CD4-positive, alpha-beta memory T cell (primary cell): Measurements from ENCODE around the gene PTEN. TPM values are rescaled to one million over a fixed set of nuclear protein-coding genes. Genes with fewer than 3 reads are reported as not detected.

ENCODE experiments used
- CTCF ChIA-PET: fragments of 350-600 bp; sonication (Branson Sonifier 250); formaldehyde crosslinking; loops from one replicate; lab custom pipeline; 2021; ENCODE audit warnings: inconsistent platforms; ENCODE audit not compliant: partially characterized antibody; lab: Charles Lee
- POLR2A ChIA-PET: fragments of 350-600 bp; sonication (Branson Sonifier 250); formaldehyde crosslinking; loops from one replicate; lab custom pipeline; 2021; ENCODE audit not compliant: partially characterized antibody; lab: Charles Lee
- DNase-seq, 5 donors: peaks; one replicate each; pipeline versions ENCODE4 v3.0.0 to v3.0.0-alpha.2; 2020 to 2022; ENCODE audit warnings: mixed read lengths in 1 of 5
- H3K27ac ChIP-seq: one replicate; pipeline ENCODE4 v1.7.0; 2013; ENCODE audit warnings: low read depth, low read length
- H3K27me3 ChIP-seq: 2 replicates; pipeline ENCODE4 v1.7.0; 2013; ENCODE audit warnings: mild to moderate bottlenecking, low read length, moderate library complexity; ENCODE audit not compliant: insufficient read depth
- H3K36me3 ChIP-seq: 2 replicates; pipeline ENCODE4 v1.7.0; 2013; ENCODE audit warnings: mild to moderate bottlenecking, low read length, moderate library complexity; ENCODE audit not compliant: insufficient read depth
- H3K4me1 ChIP-seq: 2 replicates; pipeline ENCODE4 v1.7.0; 2013; ENCODE audit warnings: mild to moderate bottlenecking, low read length, moderate library complexity; ENCODE audit not compliant: insufficient read depth
- H3K4me3 ChIP-seq, 2 donors: one replicate each; pipeline ENCODE4 v1.7.0; 2013; ENCODE audit warnings: low read length in 2 of 2, mild to moderate bottlenecking in 1 of 2
- H3K9me3 ChIP-seq, 2 donors: one replicate each; pipeline ENCODE4 v1.7.0; 2013; ENCODE audit warnings: low read length in 2 of 2, control low read depth in 1 of 2; ENCODE audit not compliant: control insufficient read depth in 1 of 2
- H3K27ac Mint-ChIP-seq, 7 donors: one replicate each; pipeline ENCODE4 v1.8.0; 2020 to 2021; ENCODE audit warnings: mixed read lengths in 7 of 7, mild to moderate bottlenecking in 6 of 7, inconsistent platforms in 3 of 7, moderate library complexity in 3 of 7
- H3K27me3 Mint-ChIP-seq, 2 donors: one replicate each; pipeline ENCODE4 v1.8.0; 2020 to 2021; ENCODE audit warnings: mixed read lengths in 2 of 2
- H3K36me3 Mint-ChIP-seq, 2 donors: one replicate each; pipeline ENCODE4 v1.8.0; 2020 to 2021; ENCODE audit warnings: mixed read lengths in 2 of 2, inconsistent platforms in 1 of 2, mild to moderate bottlenecking in 1 of 2
- H3K4me1 Mint-ChIP-seq, 4 donors: one replicate each; pipeline ENCODE4 v1.8.0; 2020 to 2021; ENCODE audit warnings: mixed read lengths in 4 of 4, mild to moderate bottlenecking in 1 of 4
- H3K4me3 Mint-ChIP-seq, 8 donors: one replicate each; pipeline ENCODE4 v1.8.0; 2020 to 2021; ENCODE audit warnings: mixed read lengths in 8 of 8, mild to moderate bottlenecking in 7 of 8, moderate library complexity in 6 of 8, inconsistent platforms in 3 of 8
- H3K9me3 Mint-ChIP-seq, 8 donors: one replicate each; pipeline ENCODE4 v1.8.0; 2020 to 2021; ENCODE audit warnings: mixed read lengths in 8 of 8, mild to moderate bottlenecking in 5 of 8, inconsistent platforms in 3 of 8, moderate library complexity in 1 of 8
- intact Hi-C: fragments of 100-400 bp; cut with micrococcal nuclease; formaldehyde crosslinking; loops from one replicate; pipeline ENCODE4 v1.15.1; 2023
- polyA plus RNA-seq, 2 donors: library from polyadenylated mRNA; unstranded; fragments of 300-500 nt; fragmentation: Illumina TruSeq; gene quantifications; one replicate each; pipeline ENCODE4 v1.2.3, GENCODE V29; 2021
- total RNA-seq, 2 experiments: library from RNA; stranded (reverse); gene quantifications; one replicate each; pipeline ENCODE4 v1.2.3, GENCODE V29; 2021

Gene PTEN
- total and polyA plus RNA-seq, 4 experiments from 2014 or later: 25.1 to 84.8 (median 57.8) TPM

GRCh38 chr10:87927091-87927490 is 63.7 kb downstream of the PTEN start:
- Mint-ChIP-seq H3K9me3 (peaks cover 0 to 5% (median 0%) of the 10 kb centered on the region in 8 donors), H3K27me3 (no peaks in the 10 kb centered on the region), H3K27ac (no peak overlapping the region), H3K4me3 (peak overlapping the region in 2 of 8 donors; percentile 17 to 41), H3K36me3 (peaks cover 46 to 53% of the 10 kb centered on the region in 2 donors), H3K4me1 (peaks cover 60 to 92% (median 83%) of the 10 kb centered on the region in 4 donors)
- H3K4me1 ChIP-seq: peaks cover 88% of the 10 kb centered on the region
- no peaks in the 10 kb centered on the region for H3K27me3 ChIP-seq
- intact Hi-C loops: no loop called here
- POLR2A ChIA-PET: interaction anchor here (1.2 kb wide), 1 partner anchor 165 kb away, joined by 3 read pairs; no protein-coding TSS in a partner anchor
- H3K36me3 ChIP-seq: no peaks in the 10 kb centered on the region
- H3K9me3 ChIP-seq: no peaks in the 10 kb centered on the region
- H3K4me3 ChIP-seq: no peak overlapping the region
- CTCF ChIA-PET: interaction anchor here (1.1 kb wide), 1 partner anchor 462 kb away, joined by 4 read pairs; no protein-coding TSS in a partner anchor
- no peak for DNase-seq
- no peak overlapping the region for H3K27ac ChIP-seq

- peak overlapping the region in 3 of 7 donors; percentile 39 to 57 (median 51) for H3K27ac Mint-ChIP-seq
- no peaks in the 10 kb centered on the region for H3K9me3 ChIP-seq
- CTCF ChIA-PET: interaction anchor here (1.9 kb wide), 1 partner anchor 185 kb away, joined by 4 read pairs; no protein-coding TSS in a partner anchor
- H3K27me3 Mint-ChIP-seq: no peaks in the 10 kb centered on the region
- DNase-seq: no peak
- peak overlapping the region in 1 of 8 donors; percentile 9 for H3K4me3 Mint-ChIP-seq
- no peaks in the 10 kb centered on the region for H3K36me3 ChIP-seq
- POLR2A ChIA-PET: interaction anchor here (1.6 kb wide), 1 partner anchor 66 kb away, joined by 6 read pairs; the partner anchor contains the start of genes KLLN and PTEN
- no peaks in the 10 kb centered on the region for H3K27me3 ChIP-seq
- intact Hi-C loops: no loop called here
- peaks cover 71% of the 10 kb centered on the region for H3K4me1 ChIP-seq
- peaks cover 48 to 74% (median 66%) of the 10 kb centered on the region in 4 donors for H3K4me1 Mint-ChIP-seq
- no peak overlapping the region for H3K4me3 ChIP-seq
- peaks cover 0 to 3% (median 0%) of the 10 kb centered on the region in 8 donors for H3K9me3 Mint-ChIP-seq
- peaks cover 40 to 47% of the 10 kb centered on the region in 2 donors for H3K36me3 Mint-ChIP-seq
- H3K27ac ChIP-seq: no peak overlapping the region
These were observed 65.6 kb downstream of the PTEN start for GRCh38 chr10:87928996-87929395.

DNA sequence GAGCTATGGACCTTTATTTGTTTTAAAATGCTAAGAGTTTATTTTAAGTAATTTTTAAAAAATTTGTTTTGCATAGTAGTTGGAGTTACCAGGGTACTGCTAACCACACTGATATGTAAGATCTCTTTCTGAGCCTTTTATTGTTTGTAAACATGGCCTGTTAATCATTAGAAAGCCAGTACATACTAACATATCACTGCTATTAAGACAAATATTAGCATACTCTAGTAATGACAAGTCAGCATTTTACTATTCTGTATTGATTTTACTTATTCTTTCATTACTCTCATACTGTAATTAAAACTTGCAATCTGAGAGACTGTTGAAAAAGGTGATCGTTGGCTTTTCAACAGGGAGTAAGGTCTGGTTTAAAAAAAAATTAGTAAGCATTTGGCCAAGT is 66.7 kb downstream of the PTEN start:
- Histone ChIP-seq H3K27me3 (no peaks in the 10 kb centered on the region), H3K4me1 (peaks cover 62% of the 10 kb centered on the region), H3K9me3 (no peaks in the 10 kb centered on the region), H3K4me3 (no peak overlapping the region), H3K27ac (no peak overlapping the region), H3K36me3 (no peaks in the 10 kb centered on the region)
- H3K27me3 Mint-ChIP-seq: no peaks in the 10 kb centered on the region
- no peak overlapping the region for H3K4me3 Mint-ChIP-seq
- H3K27ac Mint-ChIP-seq: no peak overlapping the region
- ChIA-PET POLR2A (no interaction called here), CTCF (no interaction called here)
- DNase-seq: no peak
- intact Hi-C loops: no loop called here
- peaks cover 0 to 3% (median 0%) of the 10 kb centered on the region in 8 donors for H3K9me3 Mint-ChIP-seq
- peaks cover 42 to 64% (median 59%) of the 10 kb centered on the region in 4 donors for H3K4me1 Mint-ChIP-seq
- H3K36me3 Mint-ChIP-seq: peaks cover 38 to 47% of the 10 kb centered on the region in 2 donors

DNA sequence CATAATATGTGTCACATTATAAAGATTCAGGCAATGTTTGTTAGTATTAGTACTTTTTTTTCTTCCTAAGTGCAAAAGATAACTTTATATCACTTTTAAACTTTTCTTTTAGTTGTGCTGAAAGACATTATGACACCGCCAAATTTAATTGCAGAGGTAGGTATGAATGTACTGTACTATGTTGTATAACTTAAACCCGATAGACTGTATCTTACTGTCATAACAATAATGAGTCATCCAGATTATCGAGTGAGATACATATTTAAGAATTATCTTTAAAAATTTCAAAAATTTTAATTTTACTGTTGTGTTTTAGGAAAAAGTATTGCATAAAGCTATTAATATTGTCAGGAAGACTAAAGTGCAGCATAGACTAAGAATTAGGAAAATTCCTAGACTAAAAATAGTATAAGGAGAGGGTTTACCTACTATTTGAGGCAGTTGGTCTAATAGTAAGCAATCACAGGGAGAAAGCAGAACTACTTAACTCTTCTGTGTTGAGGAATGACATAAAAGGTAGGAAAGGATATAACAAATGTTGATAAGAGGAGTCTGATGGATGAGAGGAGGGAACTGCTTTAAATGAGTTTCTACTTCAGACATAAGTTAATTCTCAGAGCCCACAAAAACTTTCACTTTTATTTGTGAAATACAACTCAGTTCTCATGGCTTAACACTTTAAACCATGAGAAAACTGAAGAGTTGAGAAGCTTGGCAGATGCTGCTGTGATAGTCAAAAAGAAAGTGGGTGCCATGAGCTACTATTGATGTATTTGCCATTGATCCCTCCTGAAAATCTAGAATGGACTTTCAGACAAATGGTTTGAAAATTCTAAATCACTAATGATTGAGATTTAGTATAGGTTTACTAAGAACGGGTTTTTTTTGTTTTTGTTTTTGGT is 67.8 kb downstream of the PTEN start:
- Histone ChIP-seq H3K9me3 (no peaks in the 10 kb centered on the region), H3K4me1 (peaks cover 52% of the 10 kb centered on the region), H3K4me3 (no peak overlapping the region), H3K36me3 (no peaks in the 10 kb centered on the region), H3K27me3 (no peaks in the 10 kb centered on the region), H3K27ac (no peak overlapping the region)
- H3K4me1 Mint-ChIP-seq: peaks cover 39 to 60% (median 56%) of the 10 kb centered on the region in 4 donors
- CTCF ChIA-PET: no interaction called here
- H3K4me3 Mint-ChIP-seq: no peak overlapping the region
- H3K27ac Mint-ChIP-seq: peak overlapping the region in 1 of 7 donors; percentile 56
- POLR2A ChIA-PET: interaction anchor here (0.6 kb wide), 1 partner anchor 67 kb away, joined by 4 read pairs; no protein-coding TSS in a partner anchor
- H3K9me3 Mint-ChIP-seq: peaks cover 0 to 3% (median 0%) of the 10 kb centered on the region in 8 donors
- H3K36me3 Mint-ChIP-seq: peaks cover 40 to 49% of the 10 kb centered on the region in 2 donors
- no peaks in the 10 kb centered on the region for H3K27me3 Mint-ChIP-seq
- DNase-seq: no peak
- intact Hi-C loops: no loop called here

GRCh38 chr10:87931836-87932230 is 68.4 kb downstream of the PTEN start:
- H3K4me1 Mint-ChIP-seq: peaks cover 39 to 60% (median 54%) of the 10 kb centered on the region in 4 donors
- H3K27me3 Mint-ChIP-seq: no peaks in the 10 kb centered on the region
- no peak overlapping the region for H3K27ac Mint-ChIP-seq
- no peak overlapping the region for H3K4me3 ChIP-seq
- no peaks in the 10 kb centered on the region for H3K27me3 ChIP-seq
- peaks cover 40 to 49% of the 10 kb centered on the region in 2 donors for H3K36me3 Mint-ChIP-seq
- H3K36me3 ChIP-seq: no peaks in the 10 kb centered on the region
- H3K4me1 ChIP-seq: peaks cover 45% of the 10 kb centered on the region
- no peak for DNase-seq
- ChIA-PET POLR2A (interaction anchor here (0.6 kb wide), 1 partner anchor 68 kb away, joined by 4 read pairs; no protein-coding TSS in a partner anchor), CTCF (no interaction called here)
- no peaks in the 10 kb centered on the region for H3K9me3 ChIP-seq
- no peak overlapping the region for H3K4me3 Mint-ChIP-seq
- no peak overlapping the region for H3K27ac ChIP-seq
- H3K9me3 Mint-ChIP-seq: no peaks in the 10 kb centered on the region
- intact Hi-C loops: no loop called here

DNA sequence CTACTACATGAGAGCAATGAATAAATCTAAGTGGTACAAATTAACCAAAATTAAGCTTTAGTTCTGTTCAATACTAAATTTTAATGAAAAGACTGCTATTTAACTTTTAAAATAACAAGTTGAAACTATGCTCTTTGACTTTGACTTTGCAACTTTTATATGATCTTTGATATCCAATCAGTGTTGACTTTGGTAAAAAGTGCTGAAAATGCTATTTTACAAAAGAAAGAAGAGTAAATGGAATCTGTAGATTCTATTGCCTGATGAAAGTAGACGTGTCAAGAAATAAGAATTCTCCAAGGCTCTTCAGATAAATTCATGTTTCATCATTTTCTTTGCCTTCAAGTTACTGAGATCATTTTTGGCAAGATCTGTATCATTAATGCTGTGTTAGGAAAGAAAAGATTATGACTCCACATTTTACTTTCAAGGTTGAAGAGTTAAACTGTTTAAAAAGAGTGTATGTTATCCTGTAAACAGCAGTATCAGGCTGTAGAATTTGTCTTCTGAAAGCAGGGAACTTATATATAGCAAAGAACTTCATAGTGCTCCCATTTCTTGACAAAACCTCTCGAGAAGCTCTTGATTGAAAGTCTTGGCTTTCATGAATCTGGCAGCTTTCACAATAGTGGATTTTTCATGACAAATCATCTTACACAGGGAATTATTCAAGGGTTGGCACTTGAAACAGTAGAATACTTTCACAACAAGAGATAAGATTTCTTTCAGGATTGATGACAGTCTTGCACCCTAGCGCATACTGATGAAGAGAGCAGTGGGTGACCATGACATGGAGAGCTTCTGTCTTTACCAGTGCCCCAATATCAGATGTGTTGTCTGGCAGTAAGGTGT is 72.1 kb downstream of the PTEN start:
- ChIA-PET CTCF (no interaction called here), POLR2A (no interaction called here)
- Mint-ChIP-seq H3K4me1 (peaks cover 26 to 45% (median 33%) of the 10 kb centered on the region in 4 donors), H3K27ac (peak overlapping the region in 2 of 7 donors; percentile 26 to 27), H3K27me3 (no peaks in the 10 kb centered on the region), H3K9me3 (no peaks in the 10 kb centered on the region), H3K4me3 (no peak overlapping the region), H3K36me3 (peaks cover 41 to 64% of the 10 kb centered on the region in 2 donors)
- Histone ChIP-seq H3K4me3 (no peak overlapping the region), H3K9me3 (no peaks in the 10 kb centered on the region), H3K27ac (no peak overlapping the region), H3K27me3 (no peaks in the 10 kb centered on the region), H3K36me3 (no peaks in the 10 kb centered on the region), H3K4me1 (peaks cover 8% of the 10 kb centered on the region)
- DNase-seq: no peak
- intact Hi-C loops: no loop called here
